Upper lobe of left lung (tissue), 4 donors: Measurements from ENCODE around the gene PPEF2.
"Not testable (repeated sequence)": the region's sequence is repeated elsewhere in the genome, so short reads cannot be mapped to it uniquely, and the experiment has no call there.

ENCODE experiments used
- CTCF ChIP-seq, 6 experiments: fragments of 450-650 bp in 4 of 6; fragments of 200-600 bp in 2 of 6; sonication (generic) in 2 of 6; IDR thresholded peaks; one replicate each; pipeline ENCODE4 v1.5.1; 2016 to 2019; ENCODE audit warnings: antibody characterized with exemption in 6 of 6
- EP300 ChIP-seq, 4 donors: sonication (generic); formaldehyde crosslinking; IDR thresholded peaks; one replicate each; pipeline ENCODE4 v1.5.1; 2017; ENCODE audit warnings: antibody characterized with exemption in 4 of 4, control low read depth in 2 of 4
- POLR2A ChIP-seq, 4 donors: fragments of 450-650 bp; IDR thresholded peaks; one replicate each; pipeline ENCODE4 v1.5.1; 2016 to 2017; ENCODE audit warnings: antibody characterized with exemption in 4 of 4, mild to moderate bottlenecking in 2 of 4
- POLR2AphosphoS5 ChIP-seq, 2 donors: sonication (generic); formaldehyde crosslinking; IDR thresholded peaks; one replicate each; pipeline ENCODE4 v1.5.1; 2017; ENCODE audit warnings: antibody characterized with exemption in 2 of 2

DNA sequence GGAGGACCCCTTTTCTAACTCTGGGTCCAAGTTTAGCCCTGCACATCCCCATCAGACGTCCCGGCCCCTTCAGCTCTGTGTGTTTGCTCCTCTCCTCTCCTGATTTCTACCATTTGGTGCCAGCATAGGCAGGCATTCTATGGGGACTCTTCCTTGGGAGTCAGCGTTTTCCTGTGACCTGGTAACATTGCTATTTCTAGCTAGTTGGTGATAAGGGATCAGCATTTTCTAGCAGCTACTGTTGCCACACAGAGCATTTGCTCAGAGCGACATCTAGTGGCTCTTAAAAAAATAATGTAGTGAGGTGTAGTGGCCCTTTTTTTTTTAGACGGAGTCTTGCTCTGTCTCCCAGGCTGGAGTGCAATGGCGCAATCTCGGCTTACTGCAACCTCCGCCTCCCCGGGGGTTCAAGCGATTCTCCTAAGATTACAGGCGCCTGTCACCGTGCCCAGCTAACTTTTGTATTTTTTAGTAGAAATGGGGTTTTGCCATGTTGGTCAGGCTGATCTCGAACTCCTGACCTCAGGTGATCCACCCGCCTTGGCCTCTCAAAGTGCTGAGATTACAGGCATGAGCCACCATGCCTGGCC lies 54.0 kb downstream of the PPEF2 start:
- not testable (repeated sequence) for TF ChIP-seq POLR2AphosphoS5, POLR2A, EP300 (IDR thresholded peaks at IDR 0.05)
- peak in 5 of 6 experiments; percentile 39 to 56 (median 49) for TF ChIP-seq CTCF (IDR thresholded peaks at IDR 0.05)
